Liver (tissue), 9 donors: ENCODE results near the gene CSKMT. TPM values are rescaled to one million over a fixed set of nuclear protein-coding genes. Genes with fewer than 3 reads are reported as not detected.
A peak's percentile ranks its signal among the peaks of the same experiment; 100 is the strongest.

Source experiments
- DNase-seq: peaks from one replicate; pipeline ENCODE4 v3.0.0-alpha.2; 2017; ENCODE audit warnings: low spot score
- H3K27ac ChIP-seq, 2 donors: one replicate each; pipeline ENCODE4 v1.7.0; 2013; ENCODE audit warnings: inconsistent platforms in 2 of 2, low read length in 2 of 2, control low read depth in 1 of 2, low read depth in 1 of 2, mild to moderate bottlenecking in 1 of 2
- H3K27me3 ChIP-seq, 4 donors: one replicate each; pipeline versions ENCODE4 v1.6.1 to v1.7.0; 2013; ENCODE audit warnings: low read length in 3 of 4, inconsistent platforms in 1 of 4, mild to moderate bottlenecking in 1 of 4, moderate library complexity in 1 of 4; ENCODE audit not compliant: control insufficient read depth in 4 of 4, insufficient read depth in 4 of 4
- H3K36me3 ChIP-seq, 4 donors: one replicate each; pipeline versions ENCODE4 v1.6.1 to v1.7.0; 2013; ENCODE audit warnings: low read length in 3 of 4, mild to moderate bottlenecking in 3 of 4, low read depth in 1 of 4, moderate library complexity in 1 of 4; ENCODE audit not compliant: control insufficient read depth in 4 of 4, insufficient read depth in 3 of 4
- H3K4me1 ChIP-seq, 4 donors: one replicate each; pipeline versions ENCODE4 v1.6.1 to v1.7.0; 2013; ENCODE audit warnings: low read length in 3 of 4, mild to moderate bottlenecking in 3 of 4, moderate library complexity in 1 of 4; ENCODE audit not compliant: control insufficient read depth in 4 of 4, insufficient read depth in 4 of 4
- H3K4me3 ChIP-seq, 3 donors: one replicate each; pipeline versions ENCODE4 v1.6.1 to v1.7.0; 2013; ENCODE audit warnings: low read length in 3 of 3, control low read depth in 1 of 3, low read depth in 1 of 3, mild to moderate bottlenecking in 1 of 3
- H3K9ac ChIP-seq, 2 donors: one replicate each; pipeline ENCODE4 v1.7.0; 2013; ENCODE audit warnings: low read length in 2 of 2, mild to moderate bottlenecking in 2 of 2, moderate library complexity in 2 of 2, control low read depth in 1 of 2, low read depth in 1 of 2
- H3K9me3 ChIP-seq, 4 donors: one replicate each; pipeline versions ENCODE4 v1.6.1 to v1.7.0; 2013; ENCODE audit warnings: low read length in 3 of 4; ENCODE audit not compliant: control insufficient read depth in 4 of 4
- EGR1 ChIP-seq, 2 donors: IDR thresholded peaks; 2 replicates each; pipeline ENCODE4 v1.6.1; 2016 to 2018; ENCODE audit warnings: antibody characterized with exemption in 2 of 2, low read depth in 2 of 2
- FOXA1 ChIP-seq: IDR thresholded peaks from 2 replicates; pipeline ENCODE4 v1.6.1; 2016; ENCODE audit warnings: antibody characterized with exemption
- FOXA2 ChIP-seq: IDR thresholded peaks from 2 replicates; pipeline ENCODE4 v1.6.1; 2016; ENCODE audit warnings: antibody characterized with exemption
- GABPA ChIP-seq, 2 donors: IDR thresholded peaks in 1 of 2; conservative IDR thresholded peaks in 1 of 2; 2 replicates each; pipeline ENCODE4 v1.6.1; 2016; ENCODE audit warnings: antibody characterized with exemption in 2 of 2, mild to moderate bottlenecking in 1 of 2, moderate library complexity in 1 of 2
- HNF4A ChIP-seq, 2 donors: conservative IDR thresholded peaks; 2 replicates each; pipeline ENCODE4 v1.6.1; 2016; ENCODE audit warnings: antibody characterized with exemption in 2 of 2, mild to moderate bottlenecking in 2 of 2
- HNF4G ChIP-seq: IDR thresholded peaks from 2 replicates; pipeline ENCODE4 v1.6.1; 2016; ENCODE audit warnings: antibody characterized with exemption
- JUND ChIP-seq, 2 donors: IDR thresholded peaks; 2 replicates each; pipeline ENCODE4 v1.6.1; 2016; ENCODE audit warnings: antibody characterized with exemption in 2 of 2
- NR2F2 ChIP-seq: IDR thresholded peaks from 2 replicates; pipeline ENCODE4 v1.6.1; 2016; ENCODE audit warnings: antibody characterized with exemption
- RAD21 ChIP-seq, 2 donors: IDR thresholded peaks; 2 replicates each; pipeline ENCODE4 v1.6.1; 2016; ENCODE audit warnings: antibody characterized with exemption in 2 of 2, mild to moderate bottlenecking in 2 of 2
- REST ChIP-seq: IDR thresholded peaks from 2 replicates; pipeline ENCODE4 v1.6.1; 2016; ENCODE audit warnings: antibody characterized with exemption, mild to moderate bottlenecking
- RXRA ChIP-seq, 2 donors: IDR thresholded peaks; 2 replicates each; pipeline ENCODE4 v1.6.1; 2017 to 2018; ENCODE audit warnings: antibody characterized with exemption in 2 of 2, mild to moderate bottlenecking in 1 of 2
- SP1 ChIP-seq: IDR thresholded peaks from 2 replicates; pipeline ENCODE4 v1.6.1; 2018; ENCODE audit warnings: antibody characterized with exemption, mild to moderate bottlenecking
- TAF1 ChIP-seq: conservative IDR thresholded peaks from 2 replicates; pipeline ENCODE4 v1.6.1; 2016; ENCODE audit warnings: antibody characterized with exemption, mild to moderate bottlenecking
- YY1 ChIP-seq: IDR thresholded peaks from 2 replicates; pipeline ENCODE4 v1.6.1; 2016; ENCODE audit warnings: antibody characterized with exemption, mild to moderate bottlenecking
- ZBTB33 ChIP-seq: IDR thresholded peaks from 2 replicates; pipeline ENCODE4 v1.6.1; 2016; ENCODE audit warnings: antibody characterized with exemption
- WGBS: extraction: QIAGEN DNeasy Blood & Tissue Kit; methylation state at CpG from one replicate; pipeline ENCODE4 v1.1.7; 2013; 5-methylcytosine and 5-hydroxymethylcytosine counted together
- polyA plus RNA-seq, 2 donors: library from polyadenylated mRNA; stranded (reverse) in 1 of 2; unstranded in 1 of 2; fragments of 200-250 nt in 1 of 2; fragments of >200 nt in 1 of 2; fragmentation: Nextera tagmentation in 1 of 2; extraction: Ambion mirVana in 1 of 2; gene quantifications; one replicate each; pipeline versions ENCODE4 v1.2.1 to v1.2.3, GENCODE V29; 2013 to 2015
- total RNA-seq, 2 donors: library from RNA; depleted of rRNA; stranded (reverse); fragments of >200 nt; gene quantifications; one replicate each; pipeline ENCODE4 v1.2.3, GENCODE V29; 2014
- TF ChIP-seq, protein P1 (sequence below): IDR thresholded peaks from 2 replicates; pipeline ENCODE4 v1.6.1; 2016; ENCODE audit warnings: antibody characterized with exemption
- TF ChIP-seq, protein P2 (sequence below): IDR thresholded peaks from 2 replicates; pipeline ENCODE4 v1.6.1; 2016; ENCODE audit warnings: antibody characterized with exemption
- TF ChIP-seq, protein P3 (sequence below): fragments of 150-350 bp; IDR thresholded peaks from 2 replicates; pipeline ENCODE4 v1.5.1; 2017; ENCODE audit warnings: improper control_type of control experiment, low read depth, low read length; ENCODE audit not compliant: missing input control
- donor health status: healthy.
- donor health status: healthy.
- donor health status: healthy.
- donor health status: healthy.
- donor health status: healthy.

The CSKMT gene
- total and polyA plus RNA-seq, 4 donors, result 1.8 to 2.5 (median 2.3) TPM

GRCh38 chr11:62669420-62670161, 4.5 kb downstream of the CSKMT start:
- TF ChIP-seq, protein P1, sequence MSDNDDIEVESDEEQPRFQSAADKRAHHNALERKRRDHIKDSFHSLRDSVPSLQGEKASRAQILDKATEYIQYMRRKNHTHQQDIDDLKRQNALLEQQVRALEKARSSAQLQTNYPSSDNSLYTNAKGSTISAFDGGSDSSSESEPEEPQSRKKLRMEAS, result no peak
- TF ChIP-seq, protein P2, sequence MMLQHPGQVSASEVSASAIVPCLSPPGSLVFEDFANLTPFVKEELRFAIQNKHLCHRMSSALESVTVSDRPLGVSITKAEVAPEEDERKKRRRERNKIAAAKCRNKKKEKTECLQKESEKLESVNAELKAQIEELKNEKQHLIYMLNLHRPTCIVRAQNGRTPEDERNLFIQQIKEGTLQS, result no peak
- TF ChIP-seq RXRA (IDR thresholded peaks at IDR 0.05) (peak in 1 of 2 donors; percentile 49), TAF1 (no peak), FOXA2 (no peak), GABPA (IDR thresholded peaks at IDR 0.05 in 1 of 2, conservative IDR thresholded peaks at IDR 0.05 in 1 of 2) (peak in 1 of 2 donors; percentile 61), JUND (IDR thresholded peaks at IDR 0.05) (no peak), REST (no peak), SP1 (peak; percentile 27), RAD21 (IDR thresholded peaks at IDR 0.05) (no peak), HNF4G (no peak), YY1 (peak; percentile 34), FOXA1 (no peak), NR2F2 (no peak), HNF4A (conservative IDR thresholded peaks at IDR 0.05) (peak; percentile 36 to 40), ZBTB33 (no peak), EGR1 (IDR thresholded peaks at IDR 0.05; ENCODE audit: low read depth in 2 of 2) (no peak)
- TF ChIP-seq, protein P3, sequence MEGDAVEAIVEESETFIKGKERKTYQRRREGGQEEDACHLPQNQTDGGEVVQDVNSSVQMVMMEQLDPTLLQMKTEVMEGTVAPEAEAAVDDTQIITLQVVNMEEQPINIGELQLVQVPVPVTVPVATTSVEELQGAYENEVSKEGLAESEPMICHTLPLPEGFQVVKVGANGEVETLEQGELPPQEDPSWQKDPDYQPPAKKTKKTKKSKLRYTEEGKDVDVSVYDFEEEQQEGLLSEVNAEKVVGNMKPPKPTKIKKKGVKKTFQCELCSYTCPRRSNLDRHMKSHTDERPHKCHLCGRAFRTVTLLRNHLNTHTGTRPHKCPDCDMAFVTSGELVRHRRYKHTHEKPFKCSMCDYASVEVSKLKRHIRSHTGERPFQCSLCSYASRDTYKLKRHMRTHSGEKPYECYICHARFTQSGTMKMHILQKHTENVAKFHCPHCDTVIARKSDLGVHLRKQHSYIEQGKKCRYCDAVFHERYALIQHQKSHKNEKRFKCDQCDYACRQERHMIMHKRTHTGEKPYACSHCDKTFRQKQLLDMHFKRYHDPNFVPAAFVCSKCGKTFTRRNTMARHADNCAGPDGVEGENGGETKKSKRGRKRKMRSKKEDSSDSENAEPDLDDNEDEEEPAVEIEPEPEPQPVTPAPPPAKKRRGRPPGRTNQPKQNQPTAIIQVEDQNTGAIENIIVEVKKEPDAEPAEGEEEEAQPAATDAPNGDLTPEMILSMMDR, result no peak
- 69% methylated on average over 4 of the region's 4 CpGs for WGBS
- no peaks in the 10 kb centered on the region for H3K9me3 ChIP-seq
- H3K4me1 ChIP-seq, result peaks cover 22 to 56% (median 44%) of the 10 kb centered on the region in 4 donors
- H3K27me3 ChIP-seq, result no peaks in the 10 kb centered on the region
- no peak for DNase-seq
- H3K27ac ChIP-seq, result peak overlapping the region in 1 of 2 donors; percentile 29
- H3K9ac ChIP-seq, result peak overlapping the region in 1 of 2 donors; percentile 1
- H3K36me3 ChIP-seq, result peaks cover 0 to 8% (median 0%) of the 10 kb centered on the region in 4 donors
- no peak overlapping the region for H3K4me3 ChIP-seq
